ENCODE measurements around the gene ATP6V0D1.

GRCh38 chr16:67530013-67530939 lies 49.3 kb upstream of the ATP6V0D1 start:
- no peak for TF ChIP-seq CTCF (IDR thresholded peaks at IDR 0.05)
- peak; percentile 68 to 85 (median 79) for TF ChIP-seq POLR2A (IDR thresholded peaks at IDR 0.05)
